Lung (tissue), 12 donors: ENCODE data around the gene PLD2. TPM values are rescaled to one million over a fixed set of nuclear protein-coding genes. Genes with fewer than 3 reads are reported as not detected.
A peak's percentile ranks its signal among the peaks of the same experiment; 100 is the strongest.

ENCODE experiments used
- ATAC-seq: fragments of 200-7000 bp; cut with Tn5 transposase; one replicate; pipeline ENCODE4 v1.9.1; 2020; ENCODE audit warnings: moderate number of reproducible peaks; ENCODE audit not compliant: insufficient read depth, low FRiP score
- DNase-seq, 3 donors: peaks; one replicate each; pipeline ENCODE4 v3.0.0-alpha.2; 2013 to 2017
- H3K27ac ChIP-seq, 2 donors: one replicate each; pipeline ENCODE4 v1.5.1; 2013; ENCODE audit warnings: mild to moderate bottlenecking in 2 of 2, moderate library complexity in 2 of 2, control low read depth in 1 of 2, inconsistent platforms in 1 of 2, low read depth in 1 of 2, low read length in 1 of 2
- H3K27me3 ChIP-seq, 3 donors: one replicate each; pipeline ENCODE4 v1.5.1; 2013; ENCODE audit warnings: low read length in 2 of 3; ENCODE audit not compliant: control insufficient read depth in 3 of 3, insufficient read depth in 3 of 3
- H3K36me3 ChIP-seq, 4 donors: one replicate each; pipeline ENCODE4 v1.5.1; 2013; ENCODE audit warnings: low read length in 4 of 4, mild to moderate bottlenecking in 1 of 4, moderate library complexity in 1 of 4; ENCODE audit not compliant: control insufficient read depth in 4 of 4, insufficient read depth in 4 of 4
- H3K4me1 ChIP-seq, 5 donors: one replicate each; pipeline ENCODE4 v1.5.1; 2013; ENCODE audit warnings: low read length in 5 of 5, mild to moderate bottlenecking in 2 of 5, moderate library complexity in 1 of 5; ENCODE audit not compliant: control insufficient read depth in 5 of 5, insufficient read depth in 5 of 5
- H3K4me3 ChIP-seq: one replicate; pipeline ENCODE4 v1.5.1; 2013; ENCODE audit warnings: mild to moderate bottlenecking, control low read depth, moderate library complexity
- H3K9ac ChIP-seq, 2 donors: one replicate each; pipeline ENCODE4 v1.5.1; 2013; ENCODE audit warnings: low read length in 2 of 2, control low read depth in 1 of 2; ENCODE audit not compliant: insufficient read depth in 1 of 2
- H3K9me3 ChIP-seq, 4 donors: one replicate each; pipeline ENCODE4 v1.5.1; 2013; ENCODE audit warnings: low read length in 3 of 4, mild to moderate bottlenecking in 1 of 4, moderate library complexity in 1 of 4; ENCODE audit not compliant: control insufficient read depth in 4 of 4, insufficient read depth in 3 of 4
- WGBS, 2 donors: extraction: QIAGEN DNeasy Blood & Tissue Kit; methylation state at CpG; one replicate each; pipeline ENCODE4 v1.1.7; 2013; 5-methylcytosine and 5-hydroxymethylcytosine counted together
- polyA plus RNA-seq, 2 donors: library from polyadenylated mRNA; stranded (reverse); fragments of 200-250 nt; gene quantifications; one replicate each; pipeline ENCODE4 v1.2.1, GENCODE V29; 2013
- total RNA-seq, 2 donors: library from RNA; depleted of rRNA in 1 of 2; stranded (reverse); fragments of >200 nt in 1 of 2; gene quantifications; one replicate each; pipeline ENCODE4 v1.2.1, GENCODE V29; 2014 to 2021
- TF ChIP-seq, protein P1 (sequence below): IDR thresholded peaks from 2 replicates; pipeline ENCODE4 v1.5.1; 2012; ENCODE audit warnings: mild to moderate bottlenecking; ENCODE audit errors: control extremely low read depth, extremely low read depth
- donor health status: control.
- donor health status: control.
- donor health status: Bipolar disorder and iron deficiency.
- donor health status: healthy.
- donor health status: DM: yes; HTN: yes; CAD: no.

Gene PLD2
- total and polyA plus RNA-seq, 4 donors = 18.0 to 42.3 (median 24.7) TPM

DNA sequence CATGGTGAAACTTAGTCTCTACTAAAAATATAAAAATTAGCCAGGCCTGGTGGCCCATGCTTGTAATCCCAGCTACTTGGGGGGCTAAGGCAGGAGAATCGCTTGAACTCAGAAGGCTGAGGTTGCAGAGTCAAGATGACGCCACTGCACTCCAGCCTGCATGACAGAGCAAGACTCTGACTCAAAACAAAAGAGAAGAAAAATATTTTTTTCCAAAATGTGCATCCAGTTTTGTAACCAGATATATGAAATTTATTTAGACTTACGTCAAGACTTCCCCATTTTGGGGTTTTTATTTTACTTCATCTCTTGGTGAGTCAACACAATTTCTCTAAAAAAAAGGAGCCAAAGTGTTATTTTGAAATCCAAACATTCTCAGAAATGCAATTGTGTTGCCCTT is 40.8 kb upstream of the PLD2 start:
- Histone ChIP-seq H3K27ac (peak overlapping the region in 1 of 2 donors; percentile 52), H3K4me3 (no peak overlapping the region), H3K9me3 (no peaks in the 10 kb centered on the region), H3K27me3 (peaks cover 0 to 2% (median 0%) of the 10 kb centered on the region in 3 donors), H3K36me3 (no peaks in the 10 kb centered on the region), H3K4me1 (no peaks in the 10 kb centered on the region), H3K9ac (no peak overlapping the region)
- 36 to 60% methylated on average over 3 of the region's 3 CpGs for WGBS, 2 donors
- ATAC-seq (no peak), DNase-seq (no peak)
- TF ChIP-seq, protein P1, sequence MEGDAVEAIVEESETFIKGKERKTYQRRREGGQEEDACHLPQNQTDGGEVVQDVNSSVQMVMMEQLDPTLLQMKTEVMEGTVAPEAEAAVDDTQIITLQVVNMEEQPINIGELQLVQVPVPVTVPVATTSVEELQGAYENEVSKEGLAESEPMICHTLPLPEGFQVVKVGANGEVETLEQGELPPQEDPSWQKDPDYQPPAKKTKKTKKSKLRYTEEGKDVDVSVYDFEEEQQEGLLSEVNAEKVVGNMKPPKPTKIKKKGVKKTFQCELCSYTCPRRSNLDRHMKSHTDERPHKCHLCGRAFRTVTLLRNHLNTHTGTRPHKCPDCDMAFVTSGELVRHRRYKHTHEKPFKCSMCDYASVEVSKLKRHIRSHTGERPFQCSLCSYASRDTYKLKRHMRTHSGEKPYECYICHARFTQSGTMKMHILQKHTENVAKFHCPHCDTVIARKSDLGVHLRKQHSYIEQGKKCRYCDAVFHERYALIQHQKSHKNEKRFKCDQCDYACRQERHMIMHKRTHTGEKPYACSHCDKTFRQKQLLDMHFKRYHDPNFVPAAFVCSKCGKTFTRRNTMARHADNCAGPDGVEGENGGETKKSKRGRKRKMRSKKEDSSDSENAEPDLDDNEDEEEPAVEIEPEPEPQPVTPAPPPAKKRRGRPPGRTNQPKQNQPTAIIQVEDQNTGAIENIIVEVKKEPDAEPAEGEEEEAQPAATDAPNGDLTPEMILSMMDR = no peak

DNA sequence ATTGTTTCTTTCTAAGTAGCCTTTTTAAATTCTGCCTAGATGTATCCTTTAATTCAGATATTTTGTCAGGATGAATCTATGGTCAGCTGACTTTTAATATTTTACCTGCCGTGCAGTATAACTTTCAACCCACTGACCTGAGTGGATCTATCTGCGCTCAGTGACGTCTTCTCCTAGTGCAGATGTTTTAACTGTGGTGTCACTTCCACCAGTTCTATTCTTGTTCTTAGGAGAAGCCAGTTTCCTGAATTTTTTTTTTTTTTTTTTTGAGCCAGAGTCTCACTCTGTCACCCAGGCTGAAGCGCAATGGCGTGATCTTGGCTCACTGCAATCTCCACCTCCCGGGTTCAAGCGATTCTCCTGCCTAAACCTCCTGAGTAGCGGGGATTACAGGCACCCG is 40.2 kb upstream of the PLD2 start:
- Histone ChIP-seq H3K27me3 (peaks cover 0 to 4% (median 2%) of the 10 kb centered on the region in 3 donors), H3K4me3 (no peak overlapping the region), H3K4me1 (no peaks in the 10 kb centered on the region), H3K9ac (no peak overlapping the region), H3K9me3 (no peaks in the 10 kb centered on the region), H3K27ac (no peak overlapping the region), H3K36me3 (no peaks in the 10 kb centered on the region)
- no peak for ATAC-seq
- WGBS, 2 donors = 64 to 69% methylated on average over 9 of the region's 9 CpGs
- DNase-seq = no peak
- TF ChIP-seq, protein P1 = no peak

- Histone ChIP-seq H3K27ac (no peak overlapping the region), H3K27me3 (peaks cover 0 to 7% (median 2%) of the 10 kb centered on the region in 3 donors), H3K9ac (no peak overlapping the region), H3K4me1 (no peaks in the 10 kb centered on the region), H3K4me3 (no peak overlapping the region), H3K9me3 (no peaks in the 10 kb centered on the region), H3K36me3 (no peaks in the 10 kb centered on the region)
- DNase-seq (no peak), ATAC-seq (no peak)
- TF ChIP-seq, protein P1 = no peak
- 75 to 83% methylated on average over 6 of the region's 6 CpGs for WGBS, 2 donors
These were observed 38.7 kb upstream of the PLD2 start for GRCh38 chr17:4768298-4768697.

DNA sequence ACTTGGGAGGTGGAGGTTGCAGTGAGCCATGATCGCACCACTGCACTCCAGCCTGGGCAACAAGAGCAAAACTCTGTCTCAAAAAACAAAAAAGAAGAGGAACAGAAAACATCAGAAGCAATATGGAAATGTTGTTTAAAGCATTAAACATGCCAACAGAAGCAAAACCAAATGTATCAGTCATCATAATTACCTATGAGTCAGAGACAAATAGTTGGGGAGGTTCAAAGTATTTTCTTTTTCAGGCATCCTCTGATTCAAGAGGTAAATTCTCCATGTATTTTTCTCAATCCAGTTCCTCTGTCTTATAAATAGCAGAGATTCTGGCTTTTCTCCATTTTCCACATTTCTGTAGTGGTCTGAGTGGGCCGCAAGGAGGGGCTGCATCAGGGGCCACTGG is 37.3 kb upstream of the PLD2 start:
- no peak overlapping the region for H3K27ac ChIP-seq
- ATAC-seq = no peak
- no peak overlapping the region for H3K9ac ChIP-seq
- H3K4me3 ChIP-seq = no peak overlapping the region
- H3K27me3 ChIP-seq = peaks cover 0 to 9% (median 2%) of the 10 kb centered on the region in 3 donors
- 96 to 98% methylated on average over 2 of the region's 2 CpGs for WGBS, 2 donors
- DNase-seq = no peak
- TF ChIP-seq, protein P1 = no peak
- H3K4me1 ChIP-seq = no peaks in the 10 kb centered on the region
- no peaks in the 10 kb centered on the region for H3K36me3 ChIP-seq
- no peaks in the 10 kb centered on the region for H3K9me3 ChIP-seq
